Sigmoid colon (tissue), 7 donors: ENCODE results near the gene PFKP. TPM values are rescaled to one million over a fixed set of nuclear protein-coding genes. Genes with fewer than 3 reads are reported as not detected.
A peak's percentile ranks its signal among the peaks of the same experiment; 100 is the strongest.
"Not testable (repeated sequence)": the region's sequence is repeated elsewhere in the genome, so short reads cannot be mapped to it uniquely, and the experiment has no call there.

Source experiments
- DNase-seq: peaks from one replicate; pipeline ENCODE4 v3.0.0-alpha.2; 2019
- H3K27ac ChIP-seq, 4 donors: fragments of 200-600 bp; sonication (generic); one replicate each; pipeline ENCODE4 v1.5.1; 2016 to 2019; ENCODE audit warnings: mild to moderate bottlenecking in 1 of 4
- H3K27me3 ChIP-seq, 3 donors: fragments of 200-600 bp; sonication (generic); one replicate each; pipeline ENCODE4 v1.5.1; 2019; ENCODE audit warnings: mild to moderate bottlenecking in 1 of 3
- H3K36me3 ChIP-seq, 4 donors: fragments of 200-600 bp; sonication (generic); one replicate each; pipeline ENCODE4 v1.5.1; 2016 to 2019
- H3K4me1 ChIP-seq, 4 donors: fragments of 200-600 bp; sonication (generic); one replicate each; pipeline ENCODE4 v1.5.1; 2017 to 2019
- H3K4me3 ChIP-seq, 4 donors: fragments of 200-600 bp; sonication (generic); one replicate each; pipeline ENCODE4 v1.5.1; 2017 to 2019; ENCODE audit warnings: mild to moderate bottlenecking in 2 of 4, moderate library complexity in 1 of 4
- H3K9me3 ChIP-seq, 4 donors: fragments of 200-600 bp in 3 of 4; sonication (generic) in 3 of 4; one replicate each; pipeline versions ENCODE4 v1.5.1 to v1.6.1; 2013 to 2019
- CTCF ChIP-seq, 4 experiments: fragments of 450-650 bp in 3 of 4; fragments of 200-600 bp in 1 of 4; IDR thresholded peaks; one replicate each; pipeline ENCODE4 v1.5.1; 2016 to 2019; ENCODE audit warnings: antibody characterized with exemption in 4 of 4, mild to moderate bottlenecking in 3 of 4, moderate library complexity in 2 of 4
- EP300 ChIP-seq, 4 donors: sonication (generic); formaldehyde crosslinking; IDR thresholded peaks; one replicate each; pipeline ENCODE4 v1.6.1; 2017; ENCODE audit warnings: antibody characterized with exemption in 4 of 4
- POLR2A ChIP-seq, 2 donors: fragments of 450-650 bp; IDR thresholded peaks; one replicate each; pipeline ENCODE4 v1.6.1; 2016; ENCODE audit warnings: antibody characterized with exemption in 2 of 2, mild to moderate bottlenecking in 2 of 2, moderate library complexity in 2 of 2
- POLR2AphosphoS5 ChIP-seq, 4 donors: sonication (generic); formaldehyde crosslinking; IDR thresholded peaks; one replicate each; pipeline ENCODE4 v1.6.1; 2017; ENCODE audit warnings: antibody characterized with exemption in 4 of 4
- WGBS, 2 donors: extraction: QIAGEN DNeasy Blood & Tissue Kit; methylation state at CpG; one replicate each; pipeline ENCODE4 v1.1.7; 2013; 5-methylcytosine and 5-hydroxymethylcytosine counted together
- intact Hi-C: fragments of 100-400 bp; cut with DNase I; formaldehyde crosslinking; loops from one replicate; pipeline ENCODE4 v1.15.1; 2023
- polyA plus RNA-seq, 3 donors: library from polyadenylated mRNA; stranded (reverse); fragments of 200-250 nt; gene quantifications; one replicate each; pipeline ENCODE4 v1.2.3, GENCODE V29; 2013
- total RNA-seq, 4 donors: library from RNA; depleted of rRNA; stranded (reverse); fragments of >200 nt; gene quantifications; one replicate each; pipeline ENCODE4 v1.1.0, GENCODE V29; 2016
- donor health status: healthy with polysubstance abuse.
- donor health status: Bipolar disorder and iron deficiency.
- donor health status: healthy.

Gene PFKP
- total and polyA plus RNA-seq, 7 donors: 26.4 to 105 (median 46.0) TPM

GRCh38 chr10:3104251-3104918 is 37.0 kb downstream of the PFKP start:
- 88 to 93% methylated on average over 28 of the region's 28 CpGs for WGBS, 2 donors
- H3K9me3 ChIP-seq: no peaks in the 10 kb centered on the region
- intact Hi-C loops: no loop called here
- no peak for TF ChIP-seq CTCF (IDR thresholded peaks at IDR 0.05)
- TF ChIP-seq POLR2AphosphoS5 (IDR thresholded peaks at IDR 0.05): no peak
- no peak for TF ChIP-seq EP300 (IDR thresholded peaks at IDR 0.05)
- TF ChIP-seq POLR2A (IDR thresholded peaks at IDR 0.05): no peak
- H3K27me3 ChIP-seq: no peaks in the 10 kb centered on the region
- peaks cover 0 to 52% (median 16%) of the 10 kb centered on the region in 4 donors for H3K36me3 ChIP-seq
- peaks cover 0 to 14% (median 9%) of the 10 kb centered on the region in 4 donors for H3K4me1 ChIP-seq
- H3K27ac ChIP-seq: peak overlapping the region in 2 of 4 donors; percentile 43 to 74
- no peak for DNase-seq
- H3K4me3 ChIP-seq: no peak overlapping the region

- Histone ChIP-seq H3K27me3 (no peaks in the 10 kb centered on the region), H3K36me3 (peaks cover 0 to 52% (median 18%) of the 10 kb centered on the region in 4 donors), H3K27ac (peak overlapping the region in 2 of 4 donors; percentile 43 to 74), H3K4me1 (peaks cover 0 to 14% (median 9%) of the 10 kb centered on the region in 4 donors), H3K4me3 (no peak overlapping the region), H3K9me3 (no peaks in the 10 kb centered on the region)
- no peak for DNase-seq
- 89 to 95% methylated on average over 20 of the region's 20 CpGs for WGBS, 2 donors
- TF ChIP-seq POLR2A (IDR thresholded peaks at IDR 0.05) (no peak), POLR2AphosphoS5 (IDR thresholded peaks at IDR 0.05) (no peak), EP300 (IDR thresholded peaks at IDR 0.05) (no peak)
- intact Hi-C loops: no loop called here
These were observed 37.8 kb downstream of the PFKP start for GRCh38 chr10:3105166-3105565.

GRCh38 chr10:3105905-3106304 is 38.6 kb downstream of the PFKP start:
- peaks cover 0 to 14% (median 9%) of the 10 kb centered on the region in 4 donors for H3K4me1 ChIP-seq
- no peak overlapping the region for H3K27ac ChIP-seq
- H3K36me3 ChIP-seq: peaks cover 0 to 49% (median 18%) of the 10 kb centered on the region in 4 donors
- WGBS, 2 donors: 84 to 90% methylated on average over 16 to 17 of the region's 20 CpGs
- H3K4me3 ChIP-seq: no peak overlapping the region
- intact Hi-C loops: no loop called here
- no peaks in the 10 kb centered on the region for H3K9me3 ChIP-seq
- no peaks in the 10 kb centered on the region for H3K27me3 ChIP-seq
- no peak for DNase-seq
- no peak for TF ChIP-seq POLR2A (IDR thresholded peaks at IDR 0.05)
- no peak for TF ChIP-seq POLR2AphosphoS5 (IDR thresholded peaks at IDR 0.05)
- TF ChIP-seq CTCF (IDR thresholded peaks at IDR 0.05): no peak
- TF ChIP-seq EP300 (IDR thresholded peaks at IDR 0.05): no peak

GRCh38 chr10:3106328-3106727 is 39.0 kb downstream of the PFKP start:
- Histone ChIP-seq H3K4me1 (peaks cover 0 to 14% (median 9%) of the 10 kb centered on the region in 4 donors), H3K36me3 (peaks cover 0 to 50% (median 17%) of the 10 kb centered on the region in 4 donors)
- H3K4me3 ChIP-seq, H3K27ac ChIP-seq, H3K27me3 ChIP-seq, DNase-seq, H3K9me3 ChIP-seq, intact Hi-C loops: not testable (repeated sequence)
- 79 to 89% methylated on average over 6 of the region's 10 CpGs for WGBS, 2 donors

- DNase-seq: no peak
- Histone ChIP-seq H3K4me1 (peaks cover 0 to 18% (median 9%) of the 10 kb centered on the region in 4 donors), H3K36me3 (peaks cover 0 to 57% (median 16%) of the 10 kb centered on the region in 4 donors), H3K4me3 (no peak overlapping the region), H3K27ac (peak overlapping the region; percentile 59 to 91 (median 60)), H3K9me3 (no peaks in the 10 kb centered on the region), H3K27me3 (no peaks in the 10 kb centered on the region)
- 92% methylated on average over 5 of the region's 5 CpGs for whole genome bisulfite sequencing, 2 donors
- intact Hi-C loops: no loop called here
- TF ChIP-seq POLR2AphosphoS5 (IDR thresholded peaks at IDR 0.05): no peak
- TF ChIP-seq POLR2A (IDR thresholded peaks at IDR 0.05): no peak
- TF ChIP-seq CTCF (IDR thresholded peaks at IDR 0.05): no peak
- no peak for TF ChIP-seq EP300 (IDR thresholded peaks at IDR 0.05)
These were observed 39.6 kb downstream of the PFKP start for GRCh38 chr10:3106928-3107425.
